HG02938 (cell line): ENCODE results near the gene LMLN.
A peak's percentile ranks its signal among the peaks of the same experiment; 100 is the strongest.
"Not testable (repeated sequence)": the region's sequence is repeated elsewhere in the genome, so short reads cannot be mapped to it uniquely, and the experiment has no call there.

Experiments
- ATAC-seq: cut with Tn5 transposase; IDR thresholded peaks from one replicate; pipeline ENCODE4 v1.9.1; 2021; ENCODE audit warnings: mild to moderate bottlenecking, moderate library complexity; ENCODE audit not compliant: unreplicated experiment

The LMLN gene, protein sequence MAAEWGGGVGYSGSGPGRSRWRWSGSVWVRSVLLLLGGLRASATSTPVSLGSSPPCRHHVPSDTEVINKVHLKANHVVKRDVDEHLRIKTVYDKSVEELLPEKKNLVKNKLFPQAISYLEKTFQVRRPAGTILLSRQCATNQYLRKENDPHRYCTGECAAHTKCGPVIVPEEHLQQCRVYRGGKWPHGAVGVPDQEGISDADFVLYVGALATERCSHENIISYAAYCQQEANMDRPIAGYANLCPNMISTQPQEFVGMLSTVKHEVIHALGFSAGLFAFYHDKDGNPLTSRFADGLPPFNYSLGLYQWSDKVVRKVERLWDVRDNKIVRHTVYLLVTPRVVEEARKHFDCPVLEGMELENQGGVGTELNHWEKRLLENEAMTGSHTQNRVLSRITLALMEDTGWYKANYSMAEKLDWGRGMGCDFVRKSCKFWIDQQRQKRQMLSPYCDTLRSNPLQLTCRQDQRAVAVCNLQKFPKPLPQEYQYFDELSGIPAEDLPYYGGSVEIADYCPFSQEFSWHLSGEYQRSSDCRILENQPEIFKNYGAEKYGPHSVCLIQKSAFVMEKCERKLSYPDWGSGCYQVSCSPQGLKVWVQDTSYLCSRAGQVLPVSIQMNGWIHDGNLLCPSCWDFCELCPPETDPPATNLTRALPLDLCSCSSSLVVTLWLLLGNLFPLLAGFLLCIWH

DNA sequence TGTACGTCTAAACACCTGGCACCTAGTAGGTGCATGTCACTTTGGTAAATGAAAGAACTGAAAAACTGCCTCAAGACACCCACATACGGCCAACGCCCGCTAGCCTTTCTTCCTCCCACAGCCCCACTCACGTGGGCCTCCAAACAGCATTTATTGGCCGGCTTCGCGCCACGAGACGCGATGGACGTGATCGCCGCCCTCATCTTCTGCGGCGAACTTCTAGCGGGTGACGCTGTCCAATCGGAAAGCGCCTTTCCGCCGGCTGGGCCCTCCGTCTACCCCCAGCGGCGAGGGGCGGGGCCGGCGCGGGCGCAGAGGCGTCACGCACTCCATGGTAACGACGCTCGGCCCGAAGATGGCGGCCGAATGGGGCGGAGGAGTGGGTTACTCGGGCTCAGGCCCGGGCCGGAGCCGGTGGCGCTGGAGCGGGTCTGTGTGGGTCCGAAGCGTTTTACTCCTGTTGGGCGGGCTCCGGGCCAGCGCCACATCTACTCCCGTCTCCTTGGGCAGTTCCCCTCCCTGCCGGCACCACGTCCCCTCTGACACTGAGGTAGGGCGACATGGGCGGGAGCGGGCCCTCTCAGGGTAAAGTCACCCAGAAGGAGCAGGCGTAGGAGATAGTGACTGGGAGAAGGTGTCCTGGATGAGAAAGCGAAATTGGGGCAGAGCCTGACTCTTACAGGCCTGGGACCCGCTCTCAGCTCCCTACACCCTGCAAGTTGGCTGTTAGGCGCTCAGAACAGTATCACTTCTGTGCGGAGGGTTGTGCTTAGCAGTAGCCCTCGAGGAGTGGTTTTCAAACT is at the start of gene LMLN:
LMLN (plus strand) TSS at position 327 of the 803 bp plus-strand sequence; CDS start at position 356, 29 bp downstream.
- peak; percentile 93 for ATAC-seq

DNA sequence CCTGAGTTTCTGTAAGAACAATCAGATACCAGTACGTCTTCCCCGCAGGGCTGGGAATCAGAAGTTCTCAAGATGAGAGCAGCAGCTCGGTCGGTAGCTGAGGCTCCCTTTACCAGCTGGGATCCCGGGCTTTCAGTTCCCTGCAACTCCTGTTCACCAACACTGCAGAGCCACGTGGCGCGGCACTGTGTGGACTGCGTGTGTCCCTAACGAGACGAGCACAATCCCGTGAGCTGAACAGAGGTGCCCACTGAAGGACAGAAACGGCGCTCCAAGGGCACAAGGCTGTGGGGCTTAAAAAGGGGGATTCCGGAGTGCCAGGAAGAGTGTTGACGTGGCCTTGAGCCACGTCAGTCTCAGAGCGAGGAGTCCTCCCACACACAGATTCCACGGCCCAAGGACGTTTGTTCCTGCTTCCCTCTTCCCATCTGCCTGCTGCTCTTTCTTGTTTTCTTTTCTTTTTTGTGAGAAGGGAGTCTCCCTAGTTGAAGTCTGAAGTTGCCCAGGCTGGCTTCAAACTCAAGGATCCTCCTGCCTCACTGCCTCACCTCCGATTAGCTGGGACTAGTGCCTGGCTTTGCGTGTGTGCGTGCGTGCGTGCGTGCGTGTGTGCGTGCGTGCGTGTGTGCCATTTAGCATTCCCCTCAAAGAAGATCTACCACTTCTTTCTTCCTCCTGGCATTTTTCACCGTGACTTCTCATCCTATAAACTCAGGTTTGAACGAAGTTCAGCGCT is 47.1 kb upstream of the LMLN start:
- ATAC-seq: no peak

DNA sequence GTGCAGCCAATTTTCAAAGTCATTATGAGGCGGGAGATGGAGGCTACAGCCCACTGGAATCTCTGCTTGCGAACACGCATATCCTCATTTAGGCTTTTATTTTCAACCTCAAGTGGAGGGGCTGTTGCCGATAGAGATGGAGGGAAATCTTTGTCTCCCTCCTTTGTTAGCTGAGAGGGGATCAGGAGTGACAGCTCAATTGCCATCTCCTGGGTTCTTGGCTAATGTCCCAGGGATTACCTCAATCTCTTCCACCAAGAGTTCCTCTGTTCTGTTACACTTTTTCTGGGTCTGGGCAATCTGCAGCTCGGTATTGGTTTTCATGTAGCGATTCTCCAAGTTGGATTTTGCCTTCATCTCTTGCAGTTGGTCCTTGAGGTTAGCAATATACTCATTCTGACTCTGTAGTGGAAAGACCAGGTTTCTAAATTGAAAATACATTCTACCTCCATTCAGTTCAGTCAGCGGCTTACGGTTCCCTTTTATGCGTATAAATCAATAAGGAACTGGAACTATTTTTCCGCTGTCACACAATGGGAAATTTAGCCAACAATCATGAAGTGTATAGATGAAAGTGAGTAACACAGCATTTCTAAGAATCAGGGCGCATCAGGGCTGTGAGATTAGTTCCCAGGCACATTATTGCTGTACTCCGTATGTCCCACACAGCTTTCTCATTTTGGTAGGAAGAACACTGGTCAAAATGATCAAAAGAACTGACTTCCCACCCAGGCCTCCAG is 46.2 kb upstream of the LMLN start:
- no peak for ATAC-seq

GRCh38 chr3:197921429-197922275 is 38.4 kb upstream of the LMLN start:
- not testable (repeated sequence) for ATAC-seq

GRCh38 chr3:197926418-197926817 is 33.6 kb upstream of the LMLN start:
- no peak for ATAC-seq

- ATAC-seq: not testable (repeated sequence)
These were observed 32.4 kb upstream of the LMLN start for GRCh38 chr3:197927578-197927977.

DNA sequence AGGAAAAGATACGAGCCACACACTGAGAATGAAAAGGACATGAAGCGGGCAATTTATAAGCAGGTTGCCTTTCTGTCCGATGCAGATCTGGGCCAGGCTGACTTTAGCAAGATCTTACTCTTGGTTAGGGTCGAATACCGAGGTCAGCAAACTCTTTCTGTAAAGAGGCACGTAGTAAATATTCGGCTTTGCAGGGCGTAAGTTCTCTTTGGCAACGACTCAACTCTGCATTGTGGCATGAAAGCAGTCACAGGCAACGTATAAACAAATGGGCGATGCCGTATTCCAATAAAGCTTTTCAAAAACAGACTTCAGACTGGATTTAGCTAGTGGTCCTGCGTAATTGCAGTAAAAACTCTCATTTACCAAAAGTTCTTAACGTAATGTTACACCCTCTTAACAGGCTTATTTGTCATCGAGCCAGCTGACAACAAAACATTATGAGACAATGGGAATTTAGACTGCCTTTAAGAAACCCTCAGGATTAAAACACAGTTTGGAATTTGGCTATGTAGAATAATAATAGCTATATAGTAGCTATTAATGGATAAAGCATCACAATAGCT is 23.1 kb upstream of the LMLN start:
- no peak for ATAC-seq

DNA sequence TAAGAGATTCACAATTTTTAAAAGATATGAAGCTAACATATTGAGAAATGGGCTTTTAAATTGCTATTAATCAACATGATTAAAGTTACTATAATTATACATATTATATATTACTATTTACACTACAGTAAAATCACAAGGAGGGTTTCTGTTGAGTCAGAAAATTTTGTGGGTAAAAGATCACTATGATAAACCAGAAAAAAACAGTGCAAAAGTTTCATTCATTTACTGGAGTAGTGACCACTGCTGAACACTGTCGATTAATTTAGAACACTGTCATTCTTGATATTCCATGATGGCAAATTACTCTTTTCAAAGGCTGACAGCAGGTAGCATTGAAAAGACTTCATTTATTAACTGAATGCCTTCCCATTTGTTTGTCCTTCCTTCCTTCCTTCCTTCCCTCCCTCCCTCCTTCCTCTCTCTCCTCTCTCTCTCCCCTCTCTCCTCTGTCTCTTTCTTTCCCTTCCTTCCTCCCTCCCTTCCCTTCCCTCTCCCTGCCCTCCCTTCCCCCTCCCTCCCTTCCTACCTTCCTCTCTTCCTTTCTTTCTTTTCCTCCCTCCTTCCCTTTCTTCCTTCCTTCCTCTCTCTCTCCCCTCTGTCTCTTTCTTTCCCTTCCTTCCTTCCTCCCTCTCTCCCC is 19.2 kb upstream of the LMLN start:
- ATAC-seq: no peak

GRCh38 chr3:197942956-197943556 is 17.0 kb upstream of the LMLN start:
- peak; percentile 52 for ATAC-seq

DNA sequence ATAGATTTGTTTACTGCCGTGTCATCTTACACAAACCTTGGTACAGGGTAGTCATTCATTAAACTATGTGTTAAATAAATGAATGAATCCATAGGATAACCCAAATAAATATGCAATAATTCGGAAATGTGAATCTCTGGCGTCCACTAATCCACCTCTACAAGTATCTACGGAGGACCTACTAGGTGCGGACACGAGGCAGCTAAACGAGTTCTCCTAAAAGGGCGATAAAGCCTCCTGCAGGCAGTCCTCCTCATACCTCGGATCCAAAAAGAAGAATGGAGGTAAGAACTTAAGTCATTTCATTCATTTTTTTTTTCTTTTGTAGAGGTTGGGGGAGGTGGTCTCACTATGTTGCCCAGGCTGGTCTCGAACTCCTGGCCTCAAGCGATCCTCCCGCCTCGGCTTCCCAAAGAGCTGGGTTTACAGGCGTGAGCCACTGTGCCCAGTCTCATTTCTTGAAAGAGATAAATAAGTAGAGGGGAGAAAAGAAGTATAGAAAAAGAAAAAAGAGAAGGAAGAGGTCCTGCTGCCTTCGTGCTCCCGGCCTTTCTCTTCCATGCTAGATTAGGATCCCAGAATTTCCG is 10.7 kb upstream of the LMLN start:
- ATAC-seq: no peak

DNA sequence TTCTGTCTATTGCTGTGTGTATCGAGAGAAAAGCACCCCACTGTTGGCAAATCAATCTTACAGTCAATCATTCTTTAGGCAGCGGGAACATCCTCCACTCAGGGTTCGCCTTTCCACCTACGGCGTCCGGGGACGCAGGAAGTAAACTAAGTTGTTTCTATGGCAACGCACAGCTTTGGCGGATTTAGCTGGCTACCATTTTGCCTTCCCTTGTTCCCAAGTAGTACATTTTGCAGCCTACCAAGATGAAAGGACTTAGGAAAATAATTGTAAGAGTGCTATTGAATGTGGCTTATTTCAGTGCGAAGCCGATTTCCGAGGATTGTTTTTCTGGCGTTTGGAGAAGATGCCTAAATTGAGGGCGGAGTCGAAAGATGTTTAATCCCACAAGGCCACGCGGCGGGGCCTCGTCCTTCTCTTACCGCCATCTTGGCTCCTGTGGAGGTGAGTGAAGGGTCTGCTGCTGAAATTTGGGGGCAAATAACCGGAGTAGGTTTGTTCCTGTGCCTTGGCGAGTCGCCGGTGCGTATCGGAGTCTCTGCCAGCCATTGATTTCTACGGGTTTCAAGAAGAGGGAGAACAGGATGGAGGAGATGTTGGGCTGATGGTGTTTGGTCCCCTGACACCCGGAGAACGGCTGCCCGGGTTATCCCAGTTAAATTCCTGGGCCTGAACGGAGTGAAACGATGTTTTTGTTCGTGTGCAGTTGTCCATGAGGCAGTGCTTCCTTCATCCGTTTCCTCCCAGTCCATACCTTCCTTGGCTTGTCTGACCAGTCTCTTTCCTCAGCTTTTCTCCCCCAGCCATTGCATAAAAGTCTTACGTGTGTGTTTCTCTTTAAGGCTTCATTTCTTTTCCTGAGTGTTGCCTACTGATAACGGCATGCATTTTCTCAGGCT is 10.0 kb upstream of the LMLN start, which contains the start of gene RPL35A:
RPL35A (plus strand) TSS at position 413 of the 899 bp plus-strand sequence. CDS start 778 bp downstream, outside the sequence.
- peak; percentile 92 for ATAC-seq

DNA sequence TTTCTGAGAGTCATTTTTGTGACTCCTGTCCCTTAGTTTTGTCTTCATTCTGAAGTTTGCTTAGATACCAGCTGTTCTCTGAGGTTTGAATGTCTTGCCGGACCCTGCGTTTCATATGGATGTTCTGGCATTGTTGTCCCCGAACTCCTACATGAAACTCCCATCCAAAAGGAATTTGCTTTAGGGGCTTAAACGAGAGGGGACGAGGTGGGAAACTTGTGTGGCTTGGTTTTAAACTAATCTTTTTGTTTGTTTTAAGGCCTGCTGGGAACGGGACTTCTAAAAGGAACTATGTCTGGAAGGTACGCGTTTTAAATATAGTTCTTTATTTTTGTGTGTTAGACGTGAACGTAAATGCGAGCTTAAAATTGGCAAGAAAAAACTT is 9.3 kb upstream of the LMLN start:
- no peak for ATAC-seq

GRCh38 chr3:197951392-197951990 is 8.5 kb upstream of the LMLN start:
- no peak for ATAC-seq

DNA sequence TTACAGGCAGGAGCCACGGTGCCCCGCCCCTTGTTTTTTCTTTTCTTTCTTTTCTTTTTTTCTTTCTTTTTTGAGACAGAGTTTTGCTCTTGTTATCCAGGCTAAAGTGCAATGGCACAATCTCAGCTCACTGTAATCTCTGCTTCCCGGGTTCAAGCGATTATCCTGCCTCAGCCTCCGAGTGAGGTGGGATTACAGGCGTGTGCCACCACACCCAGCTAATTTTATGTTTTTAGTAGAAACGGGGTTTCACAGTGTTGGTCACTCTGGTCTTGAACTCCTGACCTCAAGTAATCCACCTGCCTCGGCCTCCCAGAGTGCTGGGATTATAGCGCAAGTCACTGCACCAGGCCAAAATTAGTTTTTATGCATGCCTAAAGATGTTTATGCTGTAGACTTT is 7.6 kb upstream of the LMLN start:
- no peak for ATAC-seq

- ATAC-seq: no peak
These were observed 6.7 kb upstream of the LMLN start for GRCh38 chr3:197953325-197953724.

DNA sequence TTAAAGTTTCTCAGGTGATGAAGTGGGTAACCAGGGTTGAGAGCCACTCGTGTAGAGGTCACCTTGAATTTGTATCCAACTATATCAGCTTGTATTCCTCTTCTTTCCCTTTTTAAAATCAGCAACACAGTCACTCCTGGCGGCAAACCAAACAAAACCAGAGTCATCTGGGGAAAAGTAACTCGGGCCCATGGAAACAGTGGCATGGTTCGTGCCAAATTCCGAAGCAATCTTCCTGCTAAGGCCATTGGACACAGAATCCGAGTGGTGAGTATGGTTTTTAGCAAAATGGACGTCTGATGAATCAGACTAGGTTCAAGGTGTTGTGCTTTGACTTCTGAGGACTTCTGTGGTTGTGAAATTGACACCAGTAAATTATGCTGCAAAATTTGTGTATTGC is 6.1 kb upstream of the LMLN start:
- ATAC-seq: no peak
